Gastroesophageal sphincter (tissue), 3 donors: ENCODE data around the gene STAT2.
"Not testable (repeated sequence)": the region's sequence is repeated elsewhere in the genome, so short reads cannot be mapped to it uniquely, and the experiment has no call there.

Source experiments
- CTCF ChIP-seq, 4 experiments: fragments of 200-600 bp in 2 of 4; fragments of 450-650 bp in 2 of 4; sonication (generic) in 1 of 4; IDR thresholded peaks; one replicate each; pipeline ENCODE4 v1.5.1; 2017 to 2019; ENCODE audit warnings: antibody characterized with exemption in 4 of 4, mild to moderate bottlenecking in 2 of 4, moderate library complexity in 2 of 4
- POLR2A ChIP-seq, 2 donors: fragments of 450-650 bp; IDR thresholded peaks; one replicate each; pipeline ENCODE4 v1.6.1; 2017; ENCODE audit warnings: antibody characterized with exemption in 2 of 2, mild to moderate bottlenecking in 2 of 2, moderate library complexity in 1 of 2

GRCh38 chr12:56321610-56322009 is 38.3 kb downstream of the STAT2 start:
- not testable (repeated sequence) for TF ChIP-seq CTCF, POLR2A (IDR thresholded peaks at IDR 0.05)
